Suprapubic skin (tissue), 4 donors: Measurements from ENCODE around the gene SYTL4. TPM values are rescaled to one million over a fixed set of nuclear protein-coding genes. Genes with fewer than 3 reads are reported as not detected.

Source experiments
- DNase-seq, 2 donors: peaks; one replicate each; pipeline ENCODE4 v3.0.0-alpha.2; 2019; ENCODE audit warnings: low spot score in 2 of 2
- H3K27ac ChIP-seq: fragments of 200-600 bp; sonication (generic); one replicate; pipeline ENCODE4 v1.5.1; 2019
- H3K27me3 ChIP-seq: fragments of 200-600 bp; sonication (generic); one replicate; pipeline ENCODE4 v1.5.1; 2019
- H3K36me3 ChIP-seq: fragments of 200-600 bp; sonication (generic); one replicate; pipeline ENCODE4 v1.5.1; 2019
- H3K4me1 ChIP-seq: fragments of 200-600 bp; sonication (generic); one replicate; pipeline ENCODE4 v1.5.1; 2019
- H3K4me3 ChIP-seq: fragments of 200-600 bp; sonication (generic); one replicate; pipeline ENCODE4 v1.5.1; 2019; ENCODE audit warnings: mild to moderate bottlenecking
- H3K9me3 ChIP-seq: fragments of 200-600 bp; sonication (generic); one replicate; pipeline ENCODE4 v1.5.1; 2019
- CTCF ChIP-seq, 2 donors: fragments of 200-600 bp in 1 of 2; fragments of 450-650 bp in 1 of 2; sonication (generic) in 1 of 2; IDR thresholded peaks; one replicate each; pipeline ENCODE4 v1.5.1; 2016 to 2019; ENCODE audit warnings: antibody characterized with exemption in 2 of 2, mild to moderate bottlenecking in 1 of 2, moderate library complexity in 1 of 2
- EP300 ChIP-seq: sonication (generic); formaldehyde crosslinking; IDR thresholded peaks from one replicate; pipeline ENCODE4 v1.6.1; 2017; ENCODE audit warnings: antibody characterized with exemption
- POLR2A ChIP-seq, 2 donors: fragments of 450-650 bp; IDR thresholded peaks; one replicate each; pipeline ENCODE4 v1.6.1; 2017; ENCODE audit warnings: antibody characterized with exemption in 2 of 2, mild to moderate bottlenecking in 2 of 2, moderate library complexity in 2 of 2
- POLR2AphosphoS5 ChIP-seq, 3 donors: sonication (generic); formaldehyde crosslinking; IDR thresholded peaks; one replicate each; pipeline ENCODE4 v1.6.1; 2017; ENCODE audit warnings: antibody characterized with exemption in 3 of 3
- whole genome bisulfite sequencing: methylation state at CpG from one replicate; pipeline ENCODE4 v1.1.5; 2018; 5-methylcytosine and 5-hydroxymethylcytosine counted together
- total RNA-seq, 4 donors: library from RNA; depleted of rRNA; stranded (reverse); fragments of >200 nt; gene quantifications; one replicate each; pipeline ENCODE4 v1.1.0, GENCODE V29; 2016

SYTL4 gene
- total RNA-seq, 4 donors from 2014 or later: 0.57 to 6.4 (median 3.0) TPM

- H3K4me3 ChIP-seq: no peak overlapping the region
- no peak for DNase-seq
- H3K36me3 ChIP-seq: no peaks in the 10 kb centered on the region
- no peaks in the 10 kb centered on the region for H3K27me3 ChIP-seq
- H3K27ac ChIP-seq: no peak overlapping the region
- no peak for TF ChIP-seq CTCF (IDR thresholded peaks at IDR 0.05)
- no peak for TF ChIP-seq POLR2AphosphoS5 (IDR thresholded peaks at IDR 0.05)
- TF ChIP-seq EP300: no peak
- TF ChIP-seq POLR2A (IDR thresholded peaks at IDR 0.05): no peak
- 51% methylated on average over 3 of the region's 3 CpGs for WGBS
- H3K9me3 ChIP-seq: no peaks in the 10 kb centered on the region
- H3K4me1 ChIP-seq: no peaks in the 10 kb centered on the region
Observed at GRCh38 chrX:100704581-100705203, 27.2 kb downstream of the SYTL4 start.

DNA sequence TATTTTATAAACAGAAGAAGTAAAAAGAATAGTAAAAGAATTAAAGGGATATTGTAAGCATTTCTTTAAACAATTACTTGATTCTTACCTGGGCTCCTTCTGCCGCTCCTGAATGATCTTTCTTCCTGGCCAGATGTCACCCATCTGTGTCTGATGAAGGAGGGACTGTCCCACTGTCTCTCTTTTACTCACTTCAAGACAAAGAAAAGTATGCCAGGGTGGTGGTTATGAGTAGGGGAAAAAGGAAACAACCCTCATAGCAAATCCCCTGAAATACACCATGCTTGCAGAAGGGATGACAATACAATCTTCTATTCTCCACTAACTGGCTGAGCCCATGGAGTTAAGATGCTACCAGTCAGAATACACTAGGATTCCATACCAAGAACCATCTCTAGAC, 31.1 kb downstream of the SYTL4 start:
- H3K4me3 ChIP-seq: no peak overlapping the region
- H3K27ac ChIP-seq: no peak overlapping the region
- H3K4me1 ChIP-seq: no peaks in the 10 kb centered on the region
- 76% methylated on average over 1 of the region's 1 CpG for WGBS
- TF ChIP-seq EP300 (no peak), POLR2AphosphoS5 (IDR thresholded peaks at IDR 0.05) (no peak), CTCF (IDR thresholded peaks at IDR 0.05) (no peak), POLR2A (IDR thresholded peaks at IDR 0.05) (no peak)
- no peaks in the 10 kb centered on the region for H3K27me3 ChIP-seq
- no peak for DNase-seq
- no peaks in the 10 kb centered on the region for H3K9me3 ChIP-seq
- no peaks in the 10 kb centered on the region for H3K36me3 ChIP-seq

DNA sequence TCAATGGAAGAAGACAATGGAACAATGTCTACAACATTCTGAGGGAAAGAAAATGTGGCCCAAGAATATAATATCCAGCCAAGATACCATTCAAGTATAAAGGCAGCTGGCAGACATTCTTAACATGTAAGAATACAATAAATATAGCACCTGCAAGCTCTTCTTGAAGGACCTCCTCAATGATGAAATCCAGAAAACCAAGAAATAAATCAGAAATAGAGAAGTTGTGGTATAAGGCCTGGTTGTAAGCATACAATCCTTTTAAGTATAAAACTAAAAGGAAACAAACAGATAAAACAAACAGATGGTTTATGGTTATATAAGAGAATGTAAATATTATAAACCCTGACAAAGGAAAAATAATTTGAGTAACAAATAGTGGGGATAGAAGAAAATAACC, 33.4 kb downstream of the SYTL4 start:
- no peaks in the 10 kb centered on the region for H3K36me3 ChIP-seq
- no peak overlapping the region for H3K4me3 ChIP-seq
- H3K27ac ChIP-seq: no peak overlapping the region
- H3K9me3 ChIP-seq: no peaks in the 10 kb centered on the region
- no peaks in the 10 kb centered on the region for H3K4me1 ChIP-seq
- no peak for DNase-seq
- H3K27me3 ChIP-seq: no peaks in the 10 kb centered on the region
- no peak for TF ChIP-seq POLR2A (IDR thresholded peaks at IDR 0.05)
- no peak for TF ChIP-seq EP300
- no peak for TF ChIP-seq POLR2AphosphoS5 (IDR thresholded peaks at IDR 0.05)
- no peak for TF ChIP-seq CTCF (IDR thresholded peaks at IDR 0.05)

- TF ChIP-seq CTCF (IDR thresholded peaks at IDR 0.05): no peak
- no peak for TF ChIP-seq POLR2AphosphoS5 (IDR thresholded peaks at IDR 0.05)
- no peak for TF ChIP-seq POLR2A (IDR thresholded peaks at IDR 0.05)
- TF ChIP-seq EP300: no peak
- no peak overlapping the region for H3K4me3 ChIP-seq
- H3K27me3 ChIP-seq: no peaks in the 10 kb centered on the region
- DNase-seq: no peak
- no peaks in the 10 kb centered on the region for H3K4me1 ChIP-seq
- 75% methylated on average over 3 of the region's 3 CpGs for WGBS
- H3K9me3 ChIP-seq: no peaks in the 10 kb centered on the region
- H3K36me3 ChIP-seq: no peaks in the 10 kb centered on the region
- H3K27ac ChIP-seq: no peak overlapping the region
Observed at GRCh38 chrX:100696699-100697351, 35.1 kb downstream of the SYTL4 start.

- Histone ChIP-seq H3K4me3 (no peak overlapping the region), H3K9me3 (no peaks in the 10 kb centered on the region), H3K36me3 (no peaks in the 10 kb centered on the region), H3K27ac (no peak overlapping the region), H3K4me1 (no peaks in the 10 kb centered on the region), H3K27me3 (no peaks in the 10 kb centered on the region)
- TF ChIP-seq POLR2AphosphoS5 (IDR thresholded peaks at IDR 0.05) (no peak), EP300 (no peak), POLR2A (IDR thresholded peaks at IDR 0.05) (no peak), CTCF (IDR thresholded peaks at IDR 0.05) (no peak)
- no peak for DNase-seq
- 66% methylated on average over 4 of the region's 4 CpGs for whole genome bisulfite sequencing
Observed at GRCh38 chrX:100695991-100696390, 35.9 kb downstream of the SYTL4 start.
